GM13976 (cell line): ENCODE results near the gene NELL2.

ENCODE experiments used
- DNase-seq: peaks from one replicate; pipeline ENCODE4 v3.0.0; 2012; ENCODE audit warnings: low spot score
- in situ Hi-C: fragments of 300-500 bp; cut with MboI; formaldehyde crosslinking; loops from one replicate; pipeline ENCODE4 v1.12.0; 2022; ENCODE audit warnings: low sequenced_read_pairs, mixed read lengths, inconsistent platforms; ENCODE audit not compliant: unreplicated experiment
- TF ChIP-seq, protein P1 (sequence below): IDR thresholded peaks from 2 replicates; pipeline ENCODE4 v1.5.1; 2012; ENCODE audit warnings: borderline replicate concordance, mild to moderate bottlenecking; ENCODE audit not compliant: insufficient read depth; ENCODE audit errors: extremely low read depth, missing control alignments, control extremely low read depth

Gene NELL2

DNA sequence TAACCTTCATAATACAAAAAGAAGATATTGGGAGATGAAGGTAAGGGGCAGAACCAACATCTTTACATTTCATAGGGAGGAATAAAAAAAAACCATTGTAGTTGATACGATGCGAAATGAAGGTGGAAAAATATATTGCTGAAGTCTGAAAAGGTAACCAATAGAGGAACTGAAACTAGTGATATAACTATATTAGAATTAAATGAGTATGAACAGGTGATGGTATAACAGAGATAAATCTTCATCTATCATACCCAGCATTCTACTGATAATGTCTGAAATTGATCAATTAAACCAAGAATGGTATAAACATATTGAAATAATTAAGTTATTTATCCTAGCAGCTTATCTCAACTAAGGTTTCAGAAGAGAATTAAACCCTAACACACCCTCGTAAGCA, 332.1 kb downstream of the NELL2 start:
- DNase-seq = no peak
- TF ChIP-seq, protein P1, sequence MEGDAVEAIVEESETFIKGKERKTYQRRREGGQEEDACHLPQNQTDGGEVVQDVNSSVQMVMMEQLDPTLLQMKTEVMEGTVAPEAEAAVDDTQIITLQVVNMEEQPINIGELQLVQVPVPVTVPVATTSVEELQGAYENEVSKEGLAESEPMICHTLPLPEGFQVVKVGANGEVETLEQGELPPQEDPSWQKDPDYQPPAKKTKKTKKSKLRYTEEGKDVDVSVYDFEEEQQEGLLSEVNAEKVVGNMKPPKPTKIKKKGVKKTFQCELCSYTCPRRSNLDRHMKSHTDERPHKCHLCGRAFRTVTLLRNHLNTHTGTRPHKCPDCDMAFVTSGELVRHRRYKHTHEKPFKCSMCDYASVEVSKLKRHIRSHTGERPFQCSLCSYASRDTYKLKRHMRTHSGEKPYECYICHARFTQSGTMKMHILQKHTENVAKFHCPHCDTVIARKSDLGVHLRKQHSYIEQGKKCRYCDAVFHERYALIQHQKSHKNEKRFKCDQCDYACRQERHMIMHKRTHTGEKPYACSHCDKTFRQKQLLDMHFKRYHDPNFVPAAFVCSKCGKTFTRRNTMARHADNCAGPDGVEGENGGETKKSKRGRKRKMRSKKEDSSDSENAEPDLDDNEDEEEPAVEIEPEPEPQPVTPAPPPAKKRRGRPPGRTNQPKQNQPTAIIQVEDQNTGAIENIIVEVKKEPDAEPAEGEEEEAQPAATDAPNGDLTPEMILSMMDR = no peak
- in situ Hi-C loops = no loop called here

GRCh38 chr12:44542716-44543115, 333.4 kb downstream of the NELL2 start:
- TF ChIP-seq, protein P1 = no peak
- in situ Hi-C loops = no loop called here
- no peak for DNase-seq

DNA sequence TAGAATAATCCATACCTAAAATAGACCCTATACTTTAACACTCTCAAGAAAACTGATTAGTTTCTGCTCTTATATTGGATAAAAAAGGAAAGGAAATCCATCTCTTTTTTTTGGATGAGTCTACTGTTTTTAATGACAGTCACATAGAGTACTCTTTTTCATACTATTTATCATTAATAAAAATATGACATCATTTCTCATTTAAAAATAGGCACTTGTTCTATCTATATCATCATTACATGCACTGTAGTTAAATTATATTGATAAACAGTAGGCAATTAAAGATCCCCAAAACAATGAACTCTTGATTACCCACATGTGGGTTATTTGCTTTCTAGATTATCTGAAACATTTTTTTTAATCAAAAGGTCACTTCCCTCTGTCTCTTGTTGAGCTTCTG, 338.8 kb downstream of the NELL2 start:
- DNase-seq = no peak
- TF ChIP-seq, protein P1 = no peak
- in situ Hi-C loops = no loop called here

GRCh38 chr12:44532940-44533339, 343.2 kb downstream of the NELL2 start:
- TF ChIP-seq, protein P1 = no peak
- DNase-seq = no peak
- in situ Hi-C loops = no loop called here

GRCh38 chr12:44531320-44531971, 344.7 kb downstream of the NELL2 start:
- TF ChIP-seq, protein P1 = no peak
- DNase-seq = no peak
- in situ Hi-C loops = no loop called here

DNA sequence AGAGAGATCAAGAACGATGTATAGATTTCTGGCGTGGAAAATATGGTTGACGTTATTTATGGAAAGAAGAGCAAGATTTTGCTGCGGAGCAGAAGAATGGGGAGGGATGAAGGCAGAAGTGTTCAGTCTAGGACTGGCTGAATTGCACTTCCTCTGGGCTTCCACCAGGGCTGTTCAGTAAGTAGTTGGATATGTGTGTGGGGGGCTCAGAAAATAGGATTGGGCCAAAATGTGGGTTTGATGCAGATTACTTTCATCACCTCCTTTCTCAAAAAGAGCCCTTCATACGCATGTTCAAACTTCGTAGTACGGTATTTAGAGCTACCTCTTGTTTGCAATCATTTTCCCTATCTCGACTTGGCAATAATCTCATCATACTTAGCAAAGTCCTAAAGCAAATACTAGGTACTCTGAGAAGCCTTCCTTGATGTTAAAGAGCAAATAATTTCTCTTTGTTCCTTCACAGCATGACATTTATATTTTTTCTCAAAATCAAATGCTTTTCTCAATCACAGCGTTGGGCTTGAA, 349.4 kb downstream of the NELL2 start:
- in situ Hi-C loops = no loop called here
- TF ChIP-seq, protein P1 = no peak
- DNase-seq = no peak
